Colon (tissue), 2 donors: ENCODE data around the gene ANKRD24.
"Not testable (repeated sequence)": the region's sequence is repeated elsewhere in the genome, so short reads cannot be mapped to it uniquely, and the experiment has no call there.

Experiments used
- FAIRE-seq: peaks from 2 replicates; lab custom pipeline; 2012; peaks lifted over from hg19 to GRCh38; lab: Jason Lieb, UNC
- donor health status: control.
- donor health status: control.

Gene ANKRD24

GRCh38 chr19:4231521-4231920 is 49.0 kb downstream of the ANKRD24 start:
- FAIRE-seq, result not testable (repeated sequence)

GRCh38 chr19:4232139-4232538 is 49.6 kb downstream of the ANKRD24 start:
- FAIRE-seq, result not testable (repeated sequence)

GRCh38 chr19:4232614-4233281 is 50.3 kb downstream of the ANKRD24 start:
- FAIRE-seq, result no peak

- FAIRE-seq, result no peak
Observed at GRCh38 chr19:4233282-4233853, 50.9 kb downstream of the ANKRD24 start.

GRCh38 chr19:4234142-4234861 is 51.8 kb downstream of the ANKRD24 start:
- FAIRE-seq, result no peak

- FAIRE-seq, result no peak
Observed at GRCh38 chr19:4234862-4235201, 52.3 kb downstream of the ANKRD24 start.

- FAIRE-seq, result not testable (repeated sequence)
Observed at GRCh38 chr19:4237510-4237909, 55.0 kb downstream of the ANKRD24 start.

- no peak for FAIRE-seq
Observed at GRCh38 chr19:4238831-4239230, 56.3 kb downstream of the ANKRD24 start.

GRCh38 chr19:4241824-4242430 is 59.4 kb downstream of the ANKRD24 start:
- no peak for FAIRE-seq

GRCh38 chr19:4245938-4246337 is 63.4 kb downstream of the ANKRD24 start:
- not testable (repeated sequence) for FAIRE-seq

- FAIRE-seq, result no peak
Observed at GRCh38 chr19:4246767-4247593, 64.5 kb downstream of the ANKRD24 start, which contains the start of gene YJU2. TSS of gene YJU2 (plus strand) at chr19:4247080. CDS start at chr19:4247147, 67 bp downstream.

GRCh38 chr19:4256563-4256962 is 74.1 kb downstream of the ANKRD24 start:
- no peak for FAIRE-seq

GRCh38 chr19:4257025-4257424 is 74.5 kb downstream of the ANKRD24 start:
- no peak for FAIRE-seq

- no peak for FAIRE-seq
Observed at GRCh38 chr19:4258181-4258580, 75.7 kb downstream of the ANKRD24 start.

- no peak for FAIRE-seq
Observed at GRCh38 chr19:4260613-4261191, 78.2 kb downstream of the ANKRD24 start.

GRCh38 chr19:4264812-4265211 is 82.3 kb downstream of the ANKRD24 start:
- no peak for FAIRE-seq

GRCh38 chr19:4266253-4267000 is 83.9 kb downstream of the ANKRD24 start:
- no peak for FAIRE-seq

- FAIRE-seq, result no peak
Observed at GRCh38 chr19:4267101-4267900, 84.8 kb downstream of the ANKRD24 start.

- no peak for FAIRE-seq
Observed at GRCh38 chr19:4267901-4268815, 85.7 kb downstream of the ANKRD24 start.
